Panc1 (cell line): ENCODE measurements around the gene CAV1. TPM values are rescaled to one million over a fixed set of nuclear protein-coding genes. Genes with fewer than 3 reads are reported as not detected.

Source experiments
- ATAC-seq: fragments of 200-7000 bp; cut with Tn5 transposase; 2 replicates; pipeline ENCODE4 v1.9.1; 2020; ENCODE audit warnings: mild to moderate bottlenecking, moderate library complexity
- BruUV-seq: library from RNA; stranded (reverse); fragments of 400-500 nt; replicated peaks from 2 replicates; lab custom pipeline; 2021; lab: Mats Ljungman, UMichigan
- CTCF ChIA-PET: fragments of 300-600 bp; sonication (Branson Sonifier 250); formaldehyde crosslinking; loops from one replicate; lab custom pipeline; 2022; ENCODE audit warnings: antibody characterized with exemption; lab: Charles Lee
- POLR2A ChIA-PET: fragments of 300-600 bp; sonication (Branson Sonifier 250); formaldehyde crosslinking; loops from one replicate; lab custom pipeline; 2022; ENCODE audit warnings: antibody characterized with exemption; lab: Charles Lee
- DNase-seq: peaks from one replicate; pipeline ENCODE4 v3.0.0-alpha.2; 2010; ENCODE audit warnings: low read depth, low spot score
- H3K27ac ChIP-seq: 2 replicates; pipeline ENCODE4 v1.5.1; 2011; ENCODE audit warnings: mild to moderate bottlenecking, low read length, inconsistent platforms
- H3K27me3 ChIP-seq: fragments of 200-500 bp; sonication (Bioruptor generic); 2 replicates; pipeline ENCODE4 v1.6.0; 2014; ENCODE audit warnings: low read length, inconsistent platforms; ENCODE audit not compliant: control insufficient read depth, insufficient read depth
- H3K36me3 ChIP-seq: fragments of 200-500 bp; sonication (Bioruptor generic); 2 replicates; pipeline ENCODE4 v1.5.1; 2014; ENCODE audit warnings: inconsistent platforms, mild to moderate bottlenecking, low read length, moderate library complexity; ENCODE audit not compliant: control insufficient read depth, insufficient read depth
- H3K4me1 ChIP-seq: 2 replicates; pipeline ENCODE4 v1.5.1; 2011; ENCODE audit warnings: inconsistent platforms, mild to moderate bottlenecking, low read length, moderate library complexity; ENCODE audit not compliant: control insufficient read depth, insufficient read depth
- H3K4me3 ChIP-seq, 2 experiments: 2 replicates each; pipeline ENCODE4 v1.5.1; 2011 to 2012; ENCODE audit warnings: low read depth in 2 of 2, low read length in 2 of 2, mild to moderate bottlenecking in 2 of 2, inconsistent platforms in 1 of 2, moderate library complexity in 1 of 2
- H3K9me3 ChIP-seq: fragments of 200-500 bp; sonication (Bioruptor generic); 2 replicates; pipeline ENCODE4 v1.5.1; 2014; ENCODE audit warnings: low read depth, mild to moderate bottlenecking, inconsistent platforms, low read length, moderate library complexity; ENCODE audit not compliant: control insufficient read depth, insufficient read depth
- CTCF ChIP-seq: fragments of 450-650 bp; IDR thresholded peaks from 2 replicates; pipeline ENCODE4 v1.5.1; 2017; ENCODE audit warnings: mild to moderate bottlenecking
- POLR2AphosphoS5 ChIP-seq: IDR thresholded peaks from 2 replicates; pipeline ENCODE4 v1.6.1; 2012; ENCODE audit warnings: mild to moderate bottlenecking, low read depth, low read length, moderate library complexity
- REST ChIP-seq, 2 experiments: IDR thresholded peaks; 2 replicates each; pipeline ENCODE4 v1.6.1; 2011 to 2012; ENCODE audit warnings: low read depth in 2 of 2, control low read depth in 1 of 2, low read length in 1 of 2, mild to moderate bottlenecking in 1 of 2, moderate library complexity in 1 of 2; ENCODE audit not compliant: insufficient read depth in 1 of 2
- SIN3A ChIP-seq: IDR thresholded peaks from 2 replicates; pipeline ENCODE4 v1.6.1; 2012; ENCODE audit warnings: low read depth, mild to moderate bottlenecking, low read length, moderate library complexity, borderline replicate concordance; ENCODE audit not compliant: insufficient read depth
- TCF7L2 ChIP-seq: IDR thresholded peaks from 2 replicates; pipeline ENCODE4 v1.6.1; 2011; ENCODE audit warnings: mild to moderate bottlenecking, low read depth, low read length, inconsistent platforms
- in situ Hi-C: cut with HindIII; loops from 2 replicates; pipeline ENCODE4 v1.10.0; 2016; ENCODE audit warnings: low sequenced_read_pairs, low pct_unique_long_range_greater_than_20kb
- intact Hi-C: fragments of 100-400 bp; cut with micrococcal nuclease; formaldehyde crosslinking; loops from one replicate; pipeline ENCODE4 v1.10.0; 2022; ENCODE audit not compliant: unreplicated experiment
- total RNA-seq: library from RNA; stranded (reverse); gene quantifications from one replicate; pipeline ENCODE4 v1.2.1, GENCODE V29; 2021; ENCODE audit not compliant: unreplicated experiment

Gene CAV1
- total RNA-seq, 1 experiment from 2014 or later: 496 TPM

DNA sequence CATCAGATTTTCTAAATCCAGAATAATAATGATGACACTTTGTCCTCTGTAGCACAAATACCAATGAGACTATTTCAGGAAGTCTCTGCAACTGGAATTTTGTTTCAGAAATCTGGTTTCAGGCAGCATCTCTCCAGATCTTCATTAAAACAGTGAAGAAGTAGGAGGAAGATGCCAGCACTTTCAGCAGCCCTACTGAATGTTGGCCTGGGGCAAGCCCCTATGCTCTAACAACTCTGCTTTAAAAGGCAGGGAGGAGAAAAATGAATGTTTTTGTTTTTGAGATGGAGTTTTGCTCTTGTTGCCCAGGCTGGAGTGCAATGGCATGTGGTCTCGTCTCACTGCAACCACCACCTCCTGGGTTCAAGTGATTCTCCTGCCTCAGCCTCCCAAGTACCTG lies 7.2 kb upstream of the CAV1 start:
- Histone ChIP-seq H3K27ac (peak overlapping the region; percentile 92), H3K36me3 (no peaks in the 10 kb centered on the region), H3K27me3 (no peaks in the 10 kb centered on the region), H3K4me1 (peaks cover 66% of the 10 kb centered on the region), H3K4me3 (no peak overlapping the region), H3K9me3 (no peaks in the 10 kb centered on the region)
- TF ChIP-seq REST (IDR thresholded peaks at IDR 0.05; ENCODE audit: insufficient read depth in 1 of 2, low read depth in 2 of 2, low read length in 1 of 2) (no peak), CTCF (no peak), SIN3A (no peak), POLR2AphosphoS5 (no peak), TCF7L2 (no peak)
- no peak for DNase-seq
- BruUV-seq: no TSS peak
- intact Hi-C loops: no loop called here
- POLR2A ChIA-PET: no interaction called here
- in situ Hi-C loops: no loop called here
- CTCF ChIA-PET: no interaction called here
- ATAC-seq: no peak

DNA sequence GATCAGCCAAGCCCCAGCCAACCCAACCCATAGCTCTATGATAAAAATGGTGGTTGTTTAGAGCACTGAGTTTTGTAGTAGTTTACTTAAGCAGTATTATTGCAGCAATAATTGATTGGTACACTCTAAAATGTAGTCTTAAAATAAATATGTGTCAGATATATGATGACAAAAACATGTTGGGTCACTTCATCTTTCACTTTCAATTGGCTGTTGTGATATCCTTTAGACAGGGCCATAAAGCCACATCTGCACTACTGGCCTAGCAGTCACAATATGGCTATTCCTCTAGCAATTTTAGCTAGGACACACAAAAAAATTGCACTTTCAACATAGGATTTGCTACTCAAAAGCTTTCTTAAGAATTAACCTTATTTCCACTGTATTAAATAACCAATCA lies 5.9 kb upstream of the CAV1 start:
- intact Hi-C loops: no loop called here
- Histone ChIP-seq H3K4me1 (peaks cover 67% of the 10 kb centered on the region), H3K36me3 (no peaks in the 10 kb centered on the region), H3K9me3 (no peaks in the 10 kb centered on the region), H3K27ac (peak overlapping the region; percentile 92), H3K27me3 (no peaks in the 10 kb centered on the region), H3K4me3 (no peak overlapping the region)
- no peak for DNase-seq
- BruUV-seq: no TSS peak
- ChIA-PET CTCF (no interaction called here), POLR2A (no interaction called here)
- in situ Hi-C loops: no loop called here
- no peak for TF ChIP-seq REST (IDR thresholded peaks at IDR 0.05; ENCODE audit: insufficient read depth in 1 of 2, low read depth in 2 of 2, low read length in 1 of 2)
- no peak for TF ChIP-seq CTCF
- no peak for TF ChIP-seq TCF7L2
- no peak for TF ChIP-seq SIN3A
- no peak for TF ChIP-seq POLR2AphosphoS5
- no peak for ATAC-seq
